Right lobe of liver (tissue), 4 donors: ENCODE results near the gene CCL2.

Experiments
- POLR2A ChIP-seq: fragments of 450-650 bp; IDR thresholded peaks from one replicate; pipeline ENCODE4 v1.6.1; 2017; ENCODE audit warnings: antibody characterized with exemption, mild to moderate bottlenecking
- TF ChIP-seq, protein P1 (sequence below), 4 donors: fragments of 200-600 bp in 3 of 4; fragments of 450-650 bp in 1 of 4; IDR thresholded peaks; one replicate each; pipeline versions ENCODE4 v1.5.1 to v1.8.0; 2016 to 2022; ENCODE audit warnings: antibody characterized with exemption in 4 of 4, mild to moderate bottlenecking in 2 of 4
- donor health status: DM: no; HTN: no; CAD: no.
- donor health status: DM: no; HTN: no; CAD: no.
- donor health status: DM: no; HTN: yes; CAD: no.

DNA sequence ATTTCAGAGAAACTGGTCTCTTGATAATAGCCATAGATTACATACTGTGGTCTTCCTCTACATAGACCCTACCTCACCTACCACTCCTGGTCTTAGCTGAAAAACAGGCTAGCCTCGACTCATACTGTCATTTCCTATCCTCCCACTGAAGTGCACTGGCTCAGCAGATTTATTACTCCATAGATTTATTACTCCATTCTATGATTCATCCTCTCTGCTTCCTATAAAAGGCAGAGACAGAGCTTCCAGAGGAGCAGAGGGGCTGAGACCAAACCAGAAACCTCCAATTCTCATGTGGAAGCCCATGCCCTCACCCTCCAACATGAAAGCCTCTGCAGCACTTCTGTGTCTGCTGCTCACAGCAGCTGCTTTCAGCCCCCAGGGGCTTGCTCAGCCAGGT lies 14.9 kb downstream of the CCL2 start, which contains the start of gene CCL7:
- no peak for TF ChIP-seq POLR2A
- TF ChIP-seq, protein P1, sequence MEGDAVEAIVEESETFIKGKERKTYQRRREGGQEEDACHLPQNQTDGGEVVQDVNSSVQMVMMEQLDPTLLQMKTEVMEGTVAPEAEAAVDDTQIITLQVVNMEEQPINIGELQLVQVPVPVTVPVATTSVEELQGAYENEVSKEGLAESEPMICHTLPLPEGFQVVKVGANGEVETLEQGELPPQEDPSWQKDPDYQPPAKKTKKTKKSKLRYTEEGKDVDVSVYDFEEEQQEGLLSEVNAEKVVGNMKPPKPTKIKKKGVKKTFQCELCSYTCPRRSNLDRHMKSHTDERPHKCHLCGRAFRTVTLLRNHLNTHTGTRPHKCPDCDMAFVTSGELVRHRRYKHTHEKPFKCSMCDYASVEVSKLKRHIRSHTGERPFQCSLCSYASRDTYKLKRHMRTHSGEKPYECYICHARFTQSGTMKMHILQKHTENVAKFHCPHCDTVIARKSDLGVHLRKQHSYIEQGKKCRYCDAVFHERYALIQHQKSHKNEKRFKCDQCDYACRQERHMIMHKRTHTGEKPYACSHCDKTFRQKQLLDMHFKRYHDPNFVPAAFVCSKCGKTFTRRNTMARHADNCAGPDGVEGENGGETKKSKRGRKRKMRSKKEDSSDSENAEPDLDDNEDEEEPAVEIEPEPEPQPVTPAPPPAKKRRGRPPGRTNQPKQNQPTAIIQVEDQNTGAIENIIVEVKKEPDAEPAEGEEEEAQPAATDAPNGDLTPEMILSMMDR (IDR thresholded peaks at IDR 0.05): no peak
